K562 (cell line): ENCODE data around the gene CDCP2. TPM values are rescaled to one million over a fixed set of nuclear protein-coding genes. Genes with fewer than 3 reads are reported as not detected.

ENCODE experiments used
- ATAC-seq: fragments of 200-7000 bp; cut with Tn5 transposase; 3 replicates; pipeline ENCODE4 v1.9.1; 2020; ENCODE audit warnings: moderate library complexity
- BruUV-seq: library from RNA; stranded (reverse); fragments of 400-500 nt; replicated peaks from 2 replicates; lab custom pipeline; 2021; lab: Mats Ljungman, UMichigan
- CTCF ChIA-PET: fragments of 300-600 bp; formaldehyde crosslinking; extraction: SDS; loops from one replicate; lab custom pipeline; 2021; ENCODE audit warnings: low intra/inter-chr PET ratio; lab: Yijun Ruan, JAX
- POLR2A ChIA-PET: fragments of 300-600, 350-650 bp; sonication (Branson Sonifier 250); formaldehyde crosslinking; extraction: SDS; loops from one replicate; lab custom pipeline; 2021; ENCODE audit warnings: antibody characterized with exemption, inconsistent platforms; lab: Yijun Ruan, JAX
- DNase-seq, 4 experiments: peaks; one replicate each; pipeline versions ENCODE4 v3.0.0 to v3.0.0-alpha.2; 2011 to 2018; ENCODE audit warnings: low spot score in 3 of 4, mixed read lengths in 3 of 4; ENCODE audit errors: extremely low read depth in 1 of 4
- FAIRE-seq: peaks from 2 replicates; lab custom pipeline; 2011; peaks lifted over from hg19 to GRCh38; lab: Jason Lieb, UNC
- H2AFZ ChIP-seq: 2 replicates; pipeline ENCODE4 v1.6.0; 2011; ENCODE audit warnings: low read depth, low read length, control low read depth, inconsistent platforms
- H3K27ac ChIP-seq: fragments of 200-600 bp; 3 replicates; pipeline ENCODE4 v1.8.0; 2011; ENCODE audit warnings: low read depth, mild to moderate bottlenecking, control low read depth, inconsistent platforms, low read length, moderate library complexity, mixed read lengths; ENCODE audit errors: extremely low read depth
- H3K27me3 ChIP-seq, 2 experiments: fragments of 300-600 bp in 1 of 2; 2 replicates in 1 of 2; 3 replicates in 1 of 2; pipeline versions ENCODE4 v1.6.0 to v1.8.0; 2011; ENCODE audit warnings: inconsistent platforms in 2 of 2, low read length in 2 of 2, mild to moderate bottlenecking in 1 of 2, mixed read lengths in 1 of 2, moderate library complexity in 1 of 2; ENCODE audit not compliant: control insufficient read depth in 2 of 2, insufficient read depth in 2 of 2
- H3K36me3 ChIP-seq: fragments of 300-600 bp; 3 replicates; pipeline ENCODE4 v1.8.0; 2011; ENCODE audit warnings: mild to moderate bottlenecking, low read length, inconsistent platforms; ENCODE audit not compliant: control insufficient read depth, insufficient read depth
- H3K4me1 ChIP-seq, 2 experiments: fragments of 200-600 bp in 1 of 2; replicated peaks in 1 of 2; 2 replicates in 1 of 2; 3 replicates in 1 of 2; pipeline versions ENCODE4 v1.5.1 to v1.8.0; 2011; ENCODE audit warnings: inconsistent platforms in 2 of 2, low read length in 2 of 2, mild to moderate bottlenecking in 1 of 2, mixed read lengths in 1 of 2, moderate library complexity in 1 of 2; ENCODE audit not compliant: control insufficient read depth in 2 of 2, insufficient read depth in 2 of 2
- H3K4me2 ChIP-seq: 2 replicates; pipeline ENCODE4 v1.6.1; 2011; ENCODE audit warnings: low read length, control low read depth, inconsistent platforms, mixed read lengths; ENCODE audit not compliant: insufficient read depth
- H3K4me3 ChIP-seq: fragments of 200-600 bp; sonication (generic), shearing (Covaris generic); 2 replicates; pipeline ENCODE4 v1.5.1; 2016; ENCODE audit warnings: control low read depth, inconsistent platforms
- H3K79me2 ChIP-seq: fragments of 200-600 bp; 3 replicates; pipeline ENCODE4 v1.8.0; 2011; ENCODE audit warnings: low read length, inconsistent platforms; ENCODE audit not compliant: control insufficient read depth, insufficient read depth
- H3K9ac ChIP-seq, 2 experiments: 2 replicates each; pipeline versions ENCODE4 v1.6.0 to v1.6.1; 2011; ENCODE audit warnings: low read depth in 2 of 2, low read length in 2 of 2, control low read depth in 1 of 2, inconsistent platforms in 1 of 2, mild to moderate bottlenecking in 1 of 2, mixed read lengths in 1 of 2; ENCODE audit not compliant: insufficient read depth in 1 of 2
- H3K9me1 ChIP-seq: one replicate; pipeline ENCODE4 v1.6.0; 2011; ENCODE audit warnings: inconsistent platforms, mild to moderate bottlenecking, low read length, moderate library complexity; ENCODE audit not compliant: control insufficient read depth, insufficient read depth
- H3K9me3 ChIP-seq: replicated peaks from 2 replicates; pipeline ENCODE4 v1.5.1; 2011; ENCODE audit warnings: low read depth, low read length, inconsistent platforms; ENCODE audit not compliant: control insufficient read depth, insufficient read depth
- H4K20me1 ChIP-seq: replicated peaks from 2 replicates; pipeline ENCODE4 v1.6.1; 2011; ENCODE audit warnings: low read length, inconsistent platforms, mixed read lengths; ENCODE audit not compliant: control insufficient read depth, insufficient read depth
- CEBPB ChIP-seq: fragments of 450-650 bp; IDR thresholded peaks from 2 replicates; pipeline ENCODE4 v1.6.1; 2016; ENCODE audit warnings: missing genetic modification characterization, missing compliant biosample characterization
- FOXA3 ChIP-seq, 2 experiments: fragments of 450-650 bp in 1 of 2; sonication (generic) in 1 of 2; formaldehyde crosslinking; IDR thresholded peaks in 1 of 2; conservative IDR thresholded peaks in 1 of 2; 2 replicates each; pipeline versions ENCODE4 v1.4.0 to v1.8.0; 2020 to 2022; ENCODE audit warnings: mild to moderate bottlenecking in 2 of 2, missing genetic modification reagents in 1 of 2
- FUS ChIP-seq: fragments of 200-400 bp; formaldehyde crosslinking; optimal IDR thresholded peaks from 2 replicates; pipeline ENCODE3; 2017; ENCODE audit warnings: low read depth, low read length
- HDGF ChIP-seq: fragments of 450-650 bp; IDR thresholded peaks from 2 replicates; pipeline ENCODE4 v1.6.1; 2016
- HNRNPK ChIP-seq: fragments of 200-400 bp; formaldehyde crosslinking; IDR thresholded peaks from one replicate; pipeline ENCODE4 v1.6.1; 2018; ENCODE audit warnings: mild to moderate bottlenecking, low read depth, low read length; ENCODE audit not compliant: poor library complexity, severe bottlenecking
- KLF13 ChIP-seq: fragments of 450-650 bp; IDR thresholded peaks from 2 replicates; pipeline ENCODE4 v1.6.1; 2016; ENCODE audit warnings: missing genetic modification characterization, low read depth, mild to moderate bottlenecking, missing compliant biosample characterization, moderate library complexity, borderline replicate concordance
- MED1 ChIP-seq: sonication (generic); formaldehyde crosslinking; IDR thresholded peaks from 2 replicates; pipeline ENCODE4 v1.8.1; 2023; ENCODE audit warnings: missing genetic modification reagents, borderline replicate concordance
- SAFB2 ChIP-seq: fragments of 200-400 bp; formaldehyde crosslinking; IDR thresholded peaks from 2 replicates; pipeline ENCODE4 v1.6.1; 2018; ENCODE audit warnings: borderline replicate concordance, low read length, low read depth, moderate library complexity; ENCODE audit not compliant: severe bottlenecking
- SAP30 ChIP-seq: fragments of 200-600 bp; sonication (generic); IDR thresholded peaks from 2 replicates; pipeline ENCODE4 v1.6.1; 2012; ENCODE audit warnings: borderline replicate concordance, low read depth, mild to moderate bottlenecking, moderate library complexity, low read length, control low read depth, inconsistent platforms; ENCODE audit not compliant: insufficient read depth, poor library complexity, severe bottlenecking
- WGBS: fragments of 100-300 bp; shearing (Covaris generic); methylation state at CpG from one replicate; pipeline ENCODE4 v1.1.6; 2016; ENCODE audit warnings: low coverage, mixed read lengths; ENCODE audit not compliant: insufficient coverage; ENCODE audit errors: missing lambda C conversion rate; 5-methylcytosine and 5-hydroxymethylcytosine counted together
- in situ Hi-C: fragments of 300-500 bp; cut with MboI; formaldehyde crosslinking; loops from 4 replicates; pipeline ENCODE4 v1.15.0; 2018; ENCODE audit warnings: inconsistent platforms, mixed read lengths
- intact Hi-C: fragments of 100-400 bp; cut with micrococcal nuclease; formaldehyde crosslinking; loops from 2 replicates; pipeline ENCODE4 v1.14.2; 2022
- polyA plus RNA-seq, 8 experiments: library from polyadenylated mRNA; depleted of rRNA in 4 of 8; stranded (reverse) in 5 of 8; unstranded in 3 of 8; fragments of >200 nt; fragmentation: Nextera tagmentation in 2 of 8; fragmentation: Illumina TruSeq in 1 of 8; extraction: Ambion mirVana in 2 of 8; extraction: Trizol in 1 of 8; gene quantifications; 2 replicates each; pipeline versions ENCODE4 v1.2.1 to v1.2.3, GENCODE V29; 2011 to 2014; ENCODE audit warnings: inconsistent platforms in 1 of 8, missing spikeins in 1 of 8
- total RNA-seq, 7 experiments: library from RNA; depleted of rRNA in 6 of 7; stranded (reverse); fragments of >200 nt in 6 of 7; fragmentation: Illumina TruSeq in 2 of 7; extraction: Trizol in 2 of 7; gene quantifications; 2 replicates each; pipeline versions ENCODE4 v1.2.1 to v1.2.3, GENCODE V29; 2011 to 2021; ENCODE audit warnings: low replicate concordance in 1 of 7
- TF ChIP-seq, protein P1 (sequence below): fragments of 150-350 bp; IDR thresholded peaks from 2 replicates; pipeline ENCODE4 v1.6.1; 2014; ENCODE audit warnings: low read depth, mild to moderate bottlenecking, low read length, borderline replicate concordance
- TF ChIP-seq, protein P2 (sequence below): sonication (generic); formaldehyde crosslinking; IDR thresholded peaks from 2 replicates; pipeline ENCODE4 v1.9.0; 2022; ENCODE audit warnings: mild to moderate bottlenecking, missing genetic modification reagents
- TF ChIP-seq, protein P3 (sequence below): fragments of 450-650 bp; formaldehyde crosslinking; IDR thresholded peaks from 2 replicates; pipeline ENCODE4 v1.4.0; 2022; ENCODE audit warnings: missing genetic modification characterization

The CDCP2 gene
- total and polyA plus RNA-seq, 9 of the 15 experiments (the other 6 are each of a cell fraction or from before 2014, with no cell fraction given) = not detected

DNA sequence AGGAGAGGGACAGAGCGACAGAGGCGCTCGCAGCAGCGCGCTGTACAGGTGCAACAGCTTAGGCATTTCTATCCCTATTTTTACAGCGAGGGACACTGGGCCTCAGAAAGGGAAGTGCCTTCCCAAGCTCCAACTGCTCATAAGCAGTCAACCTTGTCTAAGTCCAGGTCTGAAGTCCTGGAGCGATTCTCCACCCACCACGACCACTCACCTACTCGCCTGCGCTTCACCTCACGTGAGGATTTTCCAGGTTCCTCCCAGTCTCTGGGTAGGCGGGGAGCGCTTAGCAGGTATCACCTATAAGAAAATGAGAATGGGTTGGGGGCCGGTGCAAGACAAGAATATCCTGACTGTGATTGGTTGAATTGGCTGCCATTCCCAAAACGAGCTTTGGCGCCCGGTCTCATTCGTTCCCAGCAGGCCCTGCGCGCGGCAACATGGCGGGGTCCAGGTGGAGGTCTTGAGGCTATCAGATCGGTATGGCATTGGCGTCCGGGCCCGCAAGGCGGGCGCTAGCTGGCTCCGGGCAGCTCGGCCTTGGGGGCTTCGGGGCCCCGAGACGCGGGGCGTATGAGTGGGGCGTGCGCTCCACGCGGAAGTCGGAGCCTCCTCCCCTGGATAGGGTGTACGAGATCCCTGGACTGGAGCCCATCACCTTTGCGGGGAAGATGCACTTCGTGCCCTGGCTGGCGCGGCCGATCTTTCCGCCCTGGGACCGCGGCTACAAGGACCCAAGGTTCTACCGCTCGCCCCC lies 47.1 kb upstream of the CDCP2 start, which contains the start of the genes CYB5RL and MRPL37 (continued):
- TF ChIP-seq MED1 (CRISPR knock-in tag) = no peak
- TF ChIP-seq SAFB2 = no peak

DNA sequence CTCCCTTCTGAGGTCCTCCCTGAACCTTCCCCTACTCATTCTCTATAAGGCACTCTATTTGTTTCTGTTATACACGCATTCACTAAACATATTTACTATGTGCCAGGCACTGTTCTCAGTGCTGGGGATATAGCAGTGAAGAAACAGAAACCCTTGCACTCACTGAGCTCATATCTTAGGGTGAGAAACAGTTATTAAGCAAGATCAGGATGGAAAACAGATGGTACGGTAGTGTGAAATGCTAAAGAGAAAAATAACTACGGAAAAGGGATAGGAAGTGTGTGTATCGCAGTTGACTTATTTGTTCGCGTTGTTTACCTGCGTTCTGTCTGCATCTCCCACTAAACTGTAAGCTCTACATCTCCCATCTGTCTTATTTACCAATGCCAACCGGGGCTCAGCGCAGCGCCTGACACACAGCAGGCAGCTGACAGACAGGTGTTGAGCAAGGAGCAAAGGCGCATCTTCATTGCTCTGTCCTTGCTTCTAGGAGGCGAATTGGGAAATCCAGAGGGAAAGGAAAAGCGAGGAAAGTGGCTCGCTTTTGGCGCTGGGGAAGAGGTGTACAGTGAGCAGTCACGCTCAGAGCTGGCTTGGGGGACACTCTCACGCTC lies 46.5 kb upstream of the CDCP2 start:
- peak overlapping the region; percentile 95 to 96 for H3K9ac ChIP-seq
- TSS peak; percentile 83 for BruUV-seq
- WGBS = 9% methylated on average over 17 of the region's 17 CpGs
- no peak for TF ChIP-seq KLF13 (tag)
- TF ChIP-seq HDGF = 0 out of 2 replicates have a peak, but pooled peaks have one; percentile 21
- TF ChIP-seq SAP30 = peak; percentile 27
- TF ChIP-seq, protein P1, sequence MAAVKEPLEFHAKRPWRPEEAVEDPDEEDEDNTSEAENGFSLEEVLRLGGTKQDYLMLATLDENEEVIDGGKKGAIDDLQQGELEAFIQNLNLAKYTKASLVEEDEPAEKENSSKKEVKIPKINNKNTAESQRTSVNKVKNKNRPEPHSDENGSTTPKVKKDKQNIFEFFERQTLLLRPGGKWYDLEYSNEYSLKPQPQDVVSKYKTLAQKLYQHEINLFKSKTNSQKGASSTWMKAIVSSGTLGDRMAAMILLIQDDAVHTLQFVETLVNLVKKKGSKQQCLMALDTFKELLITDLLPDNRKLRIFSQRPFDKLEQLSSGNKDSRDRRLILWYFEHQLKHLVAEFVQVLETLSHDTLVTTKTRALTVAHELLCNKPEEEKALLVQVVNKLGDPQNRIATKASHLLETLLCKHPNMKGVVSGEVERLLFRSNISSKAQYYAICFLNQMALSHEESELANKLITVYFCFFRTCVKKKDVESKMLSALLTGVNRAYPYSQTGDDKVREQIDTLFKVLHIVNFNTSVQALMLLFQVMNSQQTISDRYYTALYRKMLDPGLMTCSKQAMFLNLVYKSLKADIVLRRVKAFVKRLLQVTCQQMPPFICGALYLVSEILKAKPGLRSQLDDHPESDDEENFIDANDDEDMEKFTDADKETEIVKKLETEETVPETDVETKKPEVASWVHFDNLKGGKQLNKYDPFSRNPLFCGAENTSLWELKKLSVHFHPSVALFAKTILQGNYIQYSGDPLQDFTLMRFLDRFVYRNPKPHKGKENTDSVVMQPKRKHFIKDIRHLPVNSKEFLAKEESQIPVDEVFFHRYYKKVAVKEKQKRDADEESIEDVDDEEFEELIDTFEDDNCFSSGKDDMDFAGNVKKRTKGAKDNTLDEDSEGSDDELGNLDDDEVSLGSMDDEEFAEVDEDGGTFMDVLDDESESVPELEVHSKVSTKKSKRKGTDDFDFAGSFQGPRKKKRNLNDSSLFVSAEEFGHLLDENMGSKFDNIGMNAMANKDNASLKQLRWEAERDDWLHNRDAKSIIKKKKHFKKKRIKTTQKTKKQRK = no peak
- TF ChIP-seq, protein P2, sequence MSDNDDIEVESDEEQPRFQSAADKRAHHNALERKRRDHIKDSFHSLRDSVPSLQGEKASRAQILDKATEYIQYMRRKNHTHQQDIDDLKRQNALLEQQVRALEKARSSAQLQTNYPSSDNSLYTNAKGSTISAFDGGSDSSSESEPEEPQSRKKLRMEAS (CRISPR knock-in tag) = 0 out of 2 replicates have a peak, but pooled peaks have one; percentile 29
- no peak for TF ChIP-seq HNRNPK
- no peak for TF ChIP-seq FUS
- TF ChIP-seq CEBPB (tag) = peak; percentile 85
- TF ChIP-seq, protein P3, sequence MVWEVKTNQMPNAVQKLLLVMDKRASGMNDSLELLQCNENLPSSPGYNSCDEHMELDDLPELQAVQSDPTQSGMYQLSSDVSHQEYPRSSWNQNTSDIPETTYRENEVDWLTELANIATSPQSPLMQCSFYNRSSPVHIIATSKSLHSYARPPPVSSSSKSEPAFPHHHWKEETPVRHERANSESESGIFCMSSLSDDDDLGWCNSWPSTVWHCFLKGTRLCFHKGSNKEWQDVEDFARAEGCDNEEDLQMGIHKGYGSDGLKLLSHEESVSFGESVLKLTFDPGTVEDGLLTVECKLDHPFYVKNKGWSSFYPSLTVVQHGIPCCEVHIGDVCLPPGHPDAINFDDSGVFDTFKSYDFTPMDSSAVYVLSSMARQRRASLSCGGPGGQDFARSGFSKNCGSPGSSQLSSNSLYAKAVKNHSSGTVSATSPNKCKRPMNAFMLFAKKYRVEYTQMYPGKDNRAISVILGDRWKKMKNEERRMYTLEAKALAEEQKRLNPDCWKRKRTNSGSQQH = no peak
- peak in 1 of 2 experiments; percentile 68; a peak in 1 of 4 replicates for TF ChIP-seq FOXA3 (CRISPR knock-in tag; conservative IDR thresholded peaks at IDR 0.05 in 1 of 2, IDR thresholded peaks at IDR 0.05 in 1 of 2)

More for the DNA sequence above, 46.5 kb upstream of the CDCP2 start:
- peak; percentile 3 for ATAC-seq
- Histone ChIP-seq H3K4me3 (peak overlapping the region; percentile 85), H3K36me3 (peaks cover 50% of the 10 kb centered on the region), H3K4me1 (peaks cover 20 to 24% of the 10 kb centered on the region in 2 experiments; a peak in 4 of 5 replicates), H3K27me3 (no peaks in the 10 kb centered on the region), H3K9me3 (no peaks in the 10 kb centered on the region), H3K4me2 (peak overlapping the region; percentile 96), H2AFZ (peak overlapping the region; percentile 93), H3K79me2 (peaks cover 51% of the 10 kb centered on the region), H3K9me1 (no peaks in the 10 kb centered on the region), H3K27ac (peak overlapping the region; percentile 83), H4K20me1 (no peaks in the 10 kb centered on the region)
- no peak for DNase-seq
- in situ Hi-C loops = no loop called here
- CTCF ChIA-PET = no interaction called here
- intact Hi-C loops = no loop called here
- no peak for FAIRE-seq
- POLR2A ChIA-PET = interaction anchor here (0.5 to 9.0 kb wide), 14 partner anchors 8 to 265 kb away, joined by 3 to 148 read pairs (median 3); no protein-coding TSS in a partner anchor
